ENCODE results near the gene DLK2. TPM values are rescaled to one million over a fixed set of nuclear protein-coding genes. Genes with fewer than 3 reads are reported as not detected.

DLK2 gene
- total RNA-seq, 4 donors from 2014 or later = not detected

- Histone ChIP-seq H3K36me3 (no peaks in the 10 kb centered on the region), H3K27me3 (no peaks in the 10 kb centered on the region), H3K4me1 (no peaks in the 10 kb centered on the region), H3K27ac (no peak overlapping the region), H3K9me3 (no peaks in the 10 kb centered on the region), H3K4me3 (no peak overlapping the region)
- TF ChIP-seq POLR2A (IDR thresholded peaks at IDR 0.05) (no peak), CTCF (IDR thresholded peaks at IDR 0.05) (no peak)
- no peak for DNase-seq
Observed at GRCh38 chr6:43407296-43407695, 48.1 kb downstream of the DLK2 start.

GRCh38 chr6:43405354-43405753 is 50.0 kb downstream of the DLK2 start:
- Histone ChIP-seq H3K9me3 (no peaks in the 10 kb centered on the region), H3K27ac (no peak overlapping the region), H3K4me3 (no peak overlapping the region), H3K36me3 (no peaks in the 10 kb centered on the region), H3K4me1 (no peaks in the 10 kb centered on the region), H3K27me3 (no peaks in the 10 kb centered on the region)
- TF ChIP-seq CTCF (IDR thresholded peaks at IDR 0.05) (no peak), POLR2A (IDR thresholded peaks at IDR 0.05) (no peak)
- DNase-seq = no peak

- DNase-seq = no peak
- no peaks in the 10 kb centered on the region for H3K36me3 ChIP-seq
- H3K9me3 ChIP-seq = no peaks in the 10 kb centered on the region
- TF ChIP-seq CTCF (IDR thresholded peaks at IDR 0.05) (peak in 1 of 6 experiments; percentile 5), POLR2A (IDR thresholded peaks at IDR 0.05) (no peak)
- no peak overlapping the region for H3K4me3 ChIP-seq
- no peak overlapping the region for H3K27ac ChIP-seq
- H3K27me3 ChIP-seq = no peaks in the 10 kb centered on the region
- H3K4me1 ChIP-seq = no peaks in the 10 kb centered on the region
Observed at GRCh38 chr6:43402820-43403219, 52.5 kb downstream of the DLK2 start.

GRCh38 chr6:43401730-43402129 is 53.6 kb downstream of the DLK2 start:
- TF ChIP-seq CTCF (IDR thresholded peaks at IDR 0.05) = no peak
- TF ChIP-seq POLR2A (IDR thresholded peaks at IDR 0.05) = no peak
- H3K9me3 ChIP-seq = no peaks in the 10 kb centered on the region
- no peaks in the 10 kb centered on the region for H3K4me1 ChIP-seq
- H3K36me3 ChIP-seq = no peaks in the 10 kb centered on the region
- no peak overlapping the region for H3K27ac ChIP-seq
- no peak overlapping the region for H3K4me3 ChIP-seq
- DNase-seq = no peak
- no peaks in the 10 kb centered on the region for H3K27me3 ChIP-seq

Small RNA genes lying within 50 kb of the gene (small RNA-seq; reads per million reads assigned to genes)
- 0 reads per million in 2 donors for gene MIR6780B
- 0 reads per million in 2 donors for gene RNU6-1113P

Other genes starting within 250 kb of the DLK2 start
- 100 to 1,000 TPM; 138 to 304 (median 176) TPM for gene DNPH1, start 226.1 kb downstream of the DLK2 start, total RNA-seq
- gene TTBK1, start 212.1 kb downstream of the DLK2 start, total RNA-seq = 1 to 10 TPM in 3 of 4 donors, not detected in 1; 1.4 to 2.4 (median 1.4) TPM
- gene SLC22A7, start 157.3 kb downstream of the DLK2 start, total RNA-seq = under 1 TPM in 1 of 4 donors, not detected in 3; 0.80 TPM
- 1 to 10 TPM in 1 of 4 donors, not detected in 3; 6.8 TPM for gene CRIP3, start 146.7 kb downstream of the DLK2 start, total RNA-seq
- 10 to 100 TPM; 16.6 to 42.9 (median 24.5) TPM for gene ZNF318, start 85.9 kb downstream of the DLK2 start, total RNA-seq
- gene ABCC10, start 28.0 kb downstream of the DLK2 start, total RNA-seq = 10 to 100 TPM; 30.3 to 75.2 (median 48.2) TPM
- 10 to 100 TPM; 21.4 to 58.6 (median 45.7) TPM for gene TJAP1, start 22.0 kb upstream of the DLK2 start, total RNA-seq
- gene LRRC73, start 54.8 kb upstream of the DLK2 start, total RNA-seq = 1 to 10 TPM in 1 of 4 donors, not detected in 3; 3.3 TPM
- 100 to 1,000 TPM in 2 of 4 donors, 10 to 100 TPM in 2; 78.3 to 165 (median 108) TPM for gene YIPF3, start 61.4 kb upstream of the DLK2 start, total RNA-seq
- gene POLR1C, start 61.5 kb upstream of the DLK2 start, total RNA-seq = 10 to 100 TPM in 3 of 4 donors, 1 to 10 TPM in 1; 8.6 to 29.7 (median 16.5) TPM
- 10 to 100 TPM; 17.3 to 55.3 (median 27.8) TPM for gene XPO5, start 120.5 kb upstream of the DLK2 start, total RNA-seq
- 10 to 100 TPM in 2 of 4 donors, 1 to 10 TPM in 2; 7.1 to 12.6 (median 10.2) TPM for gene POLH, start 120.6 kb upstream of the DLK2 start, total RNA-seq
- gene GTPBP2, start 173.7 kb upstream of the DLK2 start, total RNA-seq = 100 to 1,000 TPM in 1 of 4 donors, 10 to 100 TPM in 3; 73.4 to 118 (median 88.4) TPM
- 10 to 100 TPM; 32.2 to 72.0 (median 58.0) TPM for gene MAD2L1BP, start 180.3 kb upstream of the DLK2 start, total RNA-seq
- 1 to 10 TPM in 1 of 4 donors, not detected in 3; 1.7 TPM for gene RSPH9, start 189.5 kb upstream of the DLK2 start, total RNA-seq
- 10 to 100 TPM; 41.1 to 64.4 (median 52.4) TPM for gene MRPS18A, start 232.2 kb upstream of the DLK2 start, total RNA-seq